Trophoblast cell (in vitro differentiated cells and primary cell): ENCODE results near the gene NKAPD1.
"Not testable (repeated sequence)": the region's sequence is repeated elsewhere in the genome, so short reads cannot be mapped to it uniquely, and the experiment has no call there.

Experiments
- DNase-seq, 2 donors: peaks; one replicate each; pipeline ENCODE4 v3.0.0-alpha.2; 2016
- H2AFZ ChIP-seq: 2 replicates; pipeline ENCODE4 v1.6.1; 2013; ENCODE audit warnings: low read length, moderate library complexity, mild to moderate bottlenecking; ENCODE audit not compliant: insufficient read depth, poor library complexity
- H2AK5ac ChIP-seq: 2 replicates; pipeline ENCODE4 v1.6.1; 2013; ENCODE audit warnings: mild to moderate bottlenecking, low read length
- H2BK120ac ChIP-seq: 2 replicates; pipeline ENCODE4 v1.6.1; 2013; ENCODE audit warnings: low read length, mild to moderate bottlenecking, moderate library complexity; ENCODE audit not compliant: insufficient read depth, poor library complexity
- H2BK12ac ChIP-seq: 2 replicates; pipeline ENCODE4 v1.6.1; 2013; ENCODE audit warnings: mild to moderate bottlenecking, low read length, moderate library complexity
- H2BK5ac ChIP-seq: 2 replicates; pipeline ENCODE4 v1.6.1; 2013; ENCODE audit warnings: low read length, low read depth, moderate library complexity, mild to moderate bottlenecking; ENCODE audit not compliant: poor library complexity
- H3K14ac ChIP-seq: 2 replicates; pipeline ENCODE4 v1.6.1; 2013; ENCODE audit warnings: mild to moderate bottlenecking, low read length
- H3K18ac ChIP-seq: 2 replicates; pipeline ENCODE4 v1.6.1; 2013; ENCODE audit warnings: mild to moderate bottlenecking, low read length
- H3K23ac ChIP-seq: 2 replicates; pipeline ENCODE4 v1.6.1; 2013; ENCODE audit warnings: low read length
- H3K27ac ChIP-seq: 2 replicates; pipeline ENCODE4 v1.5.1; 2013; ENCODE audit warnings: low read depth, mild to moderate bottlenecking, inconsistent platforms, low read length, moderate library complexity
- H3K27me3 ChIP-seq: 2 replicates; pipeline ENCODE4 v1.6.1; 2013; ENCODE audit warnings: inconsistent platforms, mild to moderate bottlenecking, low read length, moderate library complexity; ENCODE audit not compliant: insufficient read depth
- H3K36me3 ChIP-seq, 2 experiments: 1 replicate in 1 of 2; 2 replicates in 1 of 2; pipeline ENCODE4 v1.6.1; 2013; ENCODE audit warnings: low read length in 2 of 2, mild to moderate bottlenecking in 2 of 2, moderate library complexity in 1 of 2; ENCODE audit not compliant: insufficient read depth in 2 of 2, control insufficient read depth in 1 of 2
- H3K4ac ChIP-seq: 2 replicates; pipeline ENCODE4 v1.6.1; 2013; ENCODE audit warnings: low read depth, mild to moderate bottlenecking, low read length, moderate library complexity
- H3K4me1 ChIP-seq, 2 experiments: 1 replicate in 1 of 2; 2 replicates in 1 of 2; pipeline ENCODE4 v1.6.1; 2013; ENCODE audit warnings: low read length in 2 of 2, mild to moderate bottlenecking in 2 of 2, moderate library complexity in 1 of 2; ENCODE audit not compliant: insufficient read depth in 2 of 2, control insufficient read depth in 1 of 2
- H3K4me2 ChIP-seq: 2 replicates; pipeline ENCODE4 v1.6.1; 2013; ENCODE audit warnings: inconsistent platforms, mild to moderate bottlenecking, low read length, moderate library complexity
- H3K4me3 ChIP-seq: 2 replicates; pipeline ENCODE4 v1.5.1; 2013; ENCODE audit warnings: mild to moderate bottlenecking, low read depth, low read length, inconsistent platforms
- H3K79me1 ChIP-seq: one replicate; pipeline ENCODE4 v1.6.1; 2013; ENCODE audit warnings: low read length
- H3K79me2 ChIP-seq: 2 replicates; pipeline ENCODE4 v1.6.1; 2013; ENCODE audit warnings: low read length, mild to moderate bottlenecking; ENCODE audit not compliant: control insufficient read depth, insufficient read depth, poor library complexity
- H3K9ac ChIP-seq: 2 replicates; pipeline ENCODE4 v1.6.1; 2013; ENCODE audit warnings: mild to moderate bottlenecking, low read length
- H3K9me3 ChIP-seq: 2 replicates; pipeline ENCODE4 v1.6.1; 2013; ENCODE audit warnings: low read depth, mild to moderate bottlenecking, control low read depth, inconsistent platforms, low read length; ENCODE audit not compliant: insufficient read depth
- H4K12ac ChIP-seq: 2 replicates; pipeline ENCODE4 v1.6.1; 2013; ENCODE audit warnings: low read depth, mild to moderate bottlenecking, low read length, moderate library complexity
- H4K8ac ChIP-seq: 2 replicates; pipeline ENCODE4 v1.6.1; 2013; ENCODE audit warnings: low read depth, mild to moderate bottlenecking, low read length, moderate library complexity
- H4K91ac ChIP-seq: one replicate; pipeline ENCODE4 v1.6.1; 2013; ENCODE audit warnings: low read depth, mild to moderate bottlenecking, low read length, moderate library complexity
- WGBS: extraction: QIAGEN DNeasy Blood & Tissue Kit; methylation state at CpG from one replicate; pipeline ENCODE4 v1.1.7; 2013; ENCODE audit warnings: missing lambda C conversion rate; ENCODE audit not compliant: insufficient read length, insufficient coverage; ENCODE audit errors: extremely low coverage; 5-methylcytosine and 5-hydroxymethylcytosine counted together

Gene NKAPD1

GRCh38 chr11:112026784-112027410, 47.2 kb upstream of the NKAPD1 start:
- not testable (repeated sequence) for H3K4me2 ChIP-seq, H3K4ac ChIP-seq, H2AFZ ChIP-seq, H3K27ac ChIP-seq, H2BK12ac ChIP-seq, H2BK120ac ChIP-seq, DNase-seq, H3K9ac ChIP-seq, H3K79me2 ChIP-seq, H3K14ac ChIP-seq, H3K27me3 ChIP-seq, H3K18ac ChIP-seq, H2BK5ac ChIP-seq, H4K8ac ChIP-seq, H3K4me3 ChIP-seq, H3K9me3 ChIP-seq, H2AK5ac ChIP-seq, H3K23ac ChIP-seq, H4K12ac ChIP-seq, H4K91ac ChIP-seq, H3K4me1 ChIP-seq
- WGBS, result no CpG with 5 or more reads among the region's 49 CpGs
- H3K79me1 ChIP-seq, result peaks cover 11% of the 10 kb centered on the region
- peaks cover 20 to 22% of the 10 kb centered on the region in 2 experiments for H3K36me3 ChIP-seq

- no peak overlapping the region for H2BK12ac ChIP-seq
These were observed 44.6 kb upstream of the NKAPD1 start for GRCh38 chr11:112029460-112029859.

GRCh38 chr11:112033902-112034301, 40.2 kb upstream of the NKAPD1 start:
- H2AFZ ChIP-seq, result no peak overlapping the region
- peaks cover 26 to 30% of the 10 kb centered on the region in 2 experiments for H3K36me3 ChIP-seq
- no peaks in the 10 kb centered on the region for H3K4me1 ChIP-seq
- H4K8ac ChIP-seq, result no peak overlapping the region
- no peak overlapping the region for H2BK12ac ChIP-seq
- H3K9ac ChIP-seq, result no peak overlapping the region
- peak in 1 of 2 donors; percentile 47 for DNase-seq
- no CpG with 5 or more reads among the region's 3 CpGs for WGBS
- no peak overlapping the region for H2BK5ac ChIP-seq
- H3K18ac ChIP-seq, result no peak overlapping the region
- H2BK120ac ChIP-seq, result no peak overlapping the region
- H3K14ac ChIP-seq, result no peak overlapping the region
- no peak overlapping the region for H3K27ac ChIP-seq
- H4K12ac ChIP-seq, result no peak overlapping the region
- H3K4me2 ChIP-seq, result no peak overlapping the region
- no peaks in the 10 kb centered on the region for H3K79me1 ChIP-seq
- no peak overlapping the region for H3K4me3 ChIP-seq
- no peak overlapping the region for H3K23ac ChIP-seq
- no peaks in the 10 kb centered on the region for H3K27me3 ChIP-seq
- H3K9me3 ChIP-seq, result no peaks in the 10 kb centered on the region
- H3K4ac ChIP-seq, result no peak overlapping the region
- H3K79me2 ChIP-seq, result no peaks in the 10 kb centered on the region
- no peak overlapping the region for H2AK5ac ChIP-seq
- no peak overlapping the region for H4K91ac ChIP-seq

More at GRCh38 chr11:112029460-112029859, 44.6 kb upstream of the NKAPD1 start:
- WGBS, result no CpG with 5 or more reads among the region's 2 CpGs
- no peak for DNase-seq
- Histone ChIP-seq H3K18ac (no peak overlapping the region), H3K27me3 (no peaks in the 10 kb centered on the region), H3K4me3 (no peak overlapping the region), H4K8ac (no peak overlapping the region), H3K79me1 (peaks cover 11% of the 10 kb centered on the region), H3K9me3 (no peaks in the 10 kb centered on the region), H2AK5ac (no peak overlapping the region), H3K27ac (no peak overlapping the region), H2BK120ac (no peak overlapping the region), H3K14ac (no peak overlapping the region), H3K4ac (no peak overlapping the region), H3K4me2 (no peak overlapping the region), H3K79me2 (peaks cover 9% of the 10 kb centered on the region), H2AFZ (no peak overlapping the region), H3K23ac (no peak overlapping the region), H4K12ac (no peak overlapping the region), H4K91ac (no peak overlapping the region), H3K4me1 (no peaks in the 10 kb centered on the region), H3K36me3 (peaks cover 28% of the 10 kb centered on the region in 2 experiments), H2BK5ac (no peak overlapping the region), H3K9ac (no peak overlapping the region)

- H3K79me1 ChIP-seq, result no peaks in the 10 kb centered on the region
- no peak overlapping the region for H3K4me2 ChIP-seq
- no peak overlapping the region for H3K18ac ChIP-seq
- no peaks in the 10 kb centered on the region for H3K4me1 ChIP-seq
- no peak overlapping the region for H3K27ac ChIP-seq
- no peak overlapping the region for H3K4me3 ChIP-seq
- no peaks in the 10 kb centered on the region for H3K9me3 ChIP-seq
- DNase-seq, result no peak
- H2BK5ac ChIP-seq, result no peak overlapping the region
- no peak overlapping the region for H2BK12ac ChIP-seq
- no peak overlapping the region for H3K4ac ChIP-seq
- H3K79me2 ChIP-seq, result no peaks in the 10 kb centered on the region
- H4K12ac ChIP-seq, result no peak overlapping the region
- no peak overlapping the region for H3K9ac ChIP-seq
- H3K14ac ChIP-seq, result no peak overlapping the region
- no peak overlapping the region for H2AFZ ChIP-seq
- no peaks in the 10 kb centered on the region for H3K27me3 ChIP-seq
- H3K36me3 ChIP-seq, result peaks cover 15 to 17% of the 10 kb centered on the region in 2 experiments
- H4K91ac ChIP-seq, result no peak overlapping the region
- no peak overlapping the region for H2BK120ac ChIP-seq
- H3K23ac ChIP-seq, result no peak overlapping the region
- H2AK5ac ChIP-seq, result no peak overlapping the region
- H4K8ac ChIP-seq, result no peak overlapping the region
These were observed 36.6 kb upstream of the NKAPD1 start for GRCh38 chr11:112037527-112037926.
